T-helper 17 cell (primary cell): ENCODE measurements around the gene NKD2. TPM values are rescaled to one million over a fixed set of nuclear protein-coding genes. Genes with fewer than 3 reads are reported as not detected.

Experiments
- ATAC-seq: fragments of 150-1000 bp; cut with Tn5 transposase; 2 replicates; pipeline ENCODE4 v1.10.0; 2021; ENCODE audit warnings: mild to moderate bottlenecking, moderate library complexity
- DNase-seq, 3 donors: peaks; one replicate each; pipeline versions ENCODE4 v3.0.0 to v3.0.0-alpha.2; 2020 to 2021
- H3K9me3 ChIP-seq: one replicate; pipeline ENCODE4 v1.7.0; 2013; ENCODE audit warnings: low read length, mild to moderate bottlenecking; ENCODE audit not compliant: control insufficient read depth, poor library complexity, severe bottlenecking
- H3K27ac Mint-ChIP-seq: one replicate; pipeline ENCODE4 v1.8.0; 2022; ENCODE audit warnings: mild to moderate bottlenecking, moderate library complexity, mixed read lengths
- H3K27me3 Mint-ChIP-seq: one replicate; pipeline ENCODE4 v1.8.0; 2022; ENCODE audit warnings: mixed read lengths
- H3K36me3 Mint-ChIP-seq: one replicate; pipeline ENCODE4 v1.8.0; 2022; ENCODE audit warnings: low read depth, mixed read lengths
- H3K4me1 Mint-ChIP-seq: one replicate; pipeline ENCODE4 v1.8.0; 2022; ENCODE audit warnings: mild to moderate bottlenecking, mixed read lengths
- H3K4me3 Mint-ChIP-seq: one replicate; pipeline ENCODE4 v1.8.0; 2022; ENCODE audit warnings: mild to moderate bottlenecking, moderate library complexity, mixed read lengths
- total RNA-seq, 4 donors: library from RNA in 2 of 4; stranded (reverse) in 2 of 4; gene quantifications; one replicate each; pipeline ENCODE4 v1.2.3 and lab custom pipeline; 2022 to 2026

Gene NKD2
- total RNA-seq, 2 donors from 2014 or later, result not detected

DNA sequence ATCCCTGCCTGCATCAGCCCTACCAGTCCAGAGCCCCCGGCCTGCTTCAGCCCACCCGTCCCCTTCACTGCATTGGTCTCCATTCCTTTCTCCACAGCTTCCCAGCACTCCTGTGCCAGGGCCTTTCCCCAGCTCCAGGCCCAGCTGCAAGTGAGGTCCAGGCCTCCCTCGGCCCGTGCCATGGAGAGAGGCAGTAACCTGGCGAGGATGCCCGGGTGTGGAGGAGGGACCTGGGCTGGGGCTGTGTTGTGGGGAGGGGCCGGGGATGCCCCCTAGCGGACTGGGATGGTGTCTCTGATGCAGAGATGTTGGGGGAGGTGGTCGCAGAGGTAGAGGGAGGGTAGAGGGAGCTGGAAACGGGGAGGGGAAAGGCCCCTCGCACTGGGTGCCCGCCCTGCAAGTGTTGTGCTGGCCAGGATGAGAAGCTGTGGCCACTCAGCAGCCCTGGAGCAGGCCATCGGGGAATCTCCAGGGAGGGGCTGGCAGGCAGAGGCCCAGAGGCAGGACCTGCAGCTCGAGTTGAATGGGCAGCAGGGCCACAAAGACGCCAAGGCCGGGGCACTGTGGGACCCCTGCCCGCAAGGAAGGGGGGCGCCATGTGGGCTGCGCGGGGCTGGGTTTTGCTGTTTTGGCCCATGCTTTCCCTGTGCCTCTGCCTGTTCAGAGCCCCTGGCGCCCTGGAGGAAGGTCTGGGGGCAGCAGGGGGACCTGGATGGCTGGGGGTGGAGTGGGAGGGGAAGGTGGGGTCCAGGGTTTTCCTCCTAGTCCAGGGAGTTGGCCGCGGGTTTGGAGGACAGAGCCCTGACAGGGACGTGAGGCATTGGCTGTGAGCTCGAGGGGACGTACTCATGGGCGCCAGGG is 26.0 kb upstream of the NKD2 start:
- peaks cover 34% of the 10 kb centered on the region for H3K27me3 Mint-ChIP-seq
- H3K4me3 Mint-ChIP-seq, result no peak overlapping the region
- ATAC-seq, result no peak
- no peak for DNase-seq
- peaks cover 6% of the 10 kb centered on the region for H3K4me1 Mint-ChIP-seq
- H3K36me3 Mint-ChIP-seq, result peaks cover 2% of the 10 kb centered on the region
- H3K9me3 ChIP-seq, result no peaks in the 10 kb centered on the region
- H3K27ac Mint-ChIP-seq, result no peak overlapping the region

DNA sequence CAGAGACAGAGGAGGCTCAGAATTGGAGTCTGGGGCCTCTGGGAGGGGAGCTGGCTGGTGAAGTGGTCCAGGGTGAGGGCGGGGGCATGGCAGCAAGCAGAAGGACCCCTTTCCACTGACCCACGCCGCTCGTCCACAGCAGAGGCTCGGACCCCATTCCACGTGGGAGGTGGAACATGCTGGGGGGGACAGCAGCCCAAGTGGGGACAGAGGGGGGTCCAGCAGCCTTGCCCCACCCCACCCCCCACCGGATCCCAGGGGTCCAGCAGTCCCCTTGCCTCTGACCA is 25.4 kb upstream of the NKD2 start:
- ATAC-seq, result no peak
- Mint-ChIP-seq H3K4me1 (peaks cover 6% of the 10 kb centered on the region), H3K4me3 (no peak overlapping the region), H3K36me3 (peaks cover 2% of the 10 kb centered on the region), H3K27ac (no peak overlapping the region), H3K27me3 (peaks cover 33% of the 10 kb centered on the region)
- no peak for DNase-seq
- no peaks in the 10 kb centered on the region for H3K9me3 ChIP-seq

DNA sequence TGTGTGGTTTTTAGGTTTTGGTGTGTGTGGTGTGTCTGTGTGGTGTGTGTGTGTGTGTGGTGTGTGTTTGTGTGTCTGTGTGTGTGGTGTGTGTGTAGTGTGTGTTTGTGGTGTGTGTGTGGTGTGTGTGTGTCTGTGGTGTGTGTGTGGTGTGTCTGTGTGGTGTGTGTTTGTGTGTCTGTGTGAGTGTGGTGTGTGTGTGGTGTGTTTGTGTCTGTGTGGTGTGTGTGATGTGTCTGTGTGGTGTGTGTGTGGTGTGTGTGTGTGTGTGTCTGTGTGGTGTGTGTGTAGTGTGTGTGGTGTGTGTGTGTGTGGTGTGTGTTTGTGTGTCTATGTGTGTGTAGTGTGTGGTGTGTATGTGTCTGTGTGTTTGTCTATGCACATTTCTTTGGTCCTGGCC is 25.0 kb upstream of the NKD2 start:
- ATAC-seq (no peak), DNase-seq (no peak)
- peaks cover 33% of the 10 kb centered on the region for H3K27me3 Mint-ChIP-seq
- H3K4me1 Mint-ChIP-seq, result peaks cover 6% of the 10 kb centered on the region
- no peaks in the 10 kb centered on the region for H3K9me3 ChIP-seq
- peaks cover 2% of the 10 kb centered on the region for H3K36me3 Mint-ChIP-seq
- no peak overlapping the region for H3K4me3 Mint-ChIP-seq
- no peak overlapping the region for H3K27ac Mint-ChIP-seq

DNA sequence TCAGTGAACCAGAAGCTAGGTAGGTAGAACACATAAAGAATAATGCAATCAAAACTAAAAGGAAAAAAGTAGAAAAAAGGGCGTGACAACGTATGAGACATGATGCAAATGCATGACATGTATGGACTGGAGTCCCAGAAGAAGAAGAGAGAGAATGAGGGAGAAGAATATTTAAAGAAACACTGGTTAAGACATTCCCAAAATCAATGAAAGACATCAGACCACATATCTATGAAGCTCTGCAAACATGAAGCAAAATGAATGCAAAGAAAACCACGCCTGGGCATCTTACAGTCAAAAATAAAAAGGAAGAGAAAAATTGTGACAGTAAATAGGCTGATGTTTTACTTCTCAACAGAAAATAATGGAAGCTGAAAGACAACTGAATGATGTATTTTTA is 23.8 kb upstream of the NKD2 start:
- peaks cover 2% of the 10 kb centered on the region for H3K36me3 Mint-ChIP-seq
- H3K27ac Mint-ChIP-seq, result no peak overlapping the region
- no peaks in the 10 kb centered on the region for H3K9me3 ChIP-seq
- ATAC-seq, result no peak
- peaks cover 32% of the 10 kb centered on the region for H3K27me3 Mint-ChIP-seq
- H3K4me3 Mint-ChIP-seq, result no peak overlapping the region
- no peak for DNase-seq
- peaks cover 4% of the 10 kb centered on the region for H3K4me1 Mint-ChIP-seq

DNA sequence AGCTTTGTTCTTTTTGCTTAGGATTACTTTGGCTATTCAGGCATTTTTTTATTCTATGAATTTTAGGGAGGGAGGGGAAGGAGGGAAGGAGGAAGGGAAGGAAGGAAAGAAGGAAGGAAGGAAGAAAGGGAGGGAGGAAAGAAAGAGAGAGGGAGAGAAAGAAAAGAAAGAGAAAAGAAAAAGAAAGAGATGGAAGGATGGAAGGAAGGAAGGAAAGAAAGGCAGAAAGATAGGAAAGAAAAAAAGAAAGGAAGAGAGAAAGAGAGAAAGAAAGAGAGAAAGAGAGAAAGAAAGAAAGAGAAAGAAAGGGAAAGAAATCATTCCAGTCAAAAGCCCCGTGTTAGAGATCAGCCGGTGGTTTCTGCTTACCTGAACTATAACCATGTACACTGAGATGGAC is 20.8 kb upstream of the NKD2 start:
- H3K36me3 Mint-ChIP-seq, result peaks cover 2% of the 10 kb centered on the region
- H3K27ac Mint-ChIP-seq, result no peak overlapping the region
- H3K27me3 Mint-ChIP-seq, result peaks cover 54% of the 10 kb centered on the region
- DNase-seq (no peak), ATAC-seq (no peak)
- H3K4me3 Mint-ChIP-seq, result no peak overlapping the region
- peaks cover 4% of the 10 kb centered on the region for H3K4me1 Mint-ChIP-seq
- H3K9me3 ChIP-seq, result no peaks in the 10 kb centered on the region

DNA sequence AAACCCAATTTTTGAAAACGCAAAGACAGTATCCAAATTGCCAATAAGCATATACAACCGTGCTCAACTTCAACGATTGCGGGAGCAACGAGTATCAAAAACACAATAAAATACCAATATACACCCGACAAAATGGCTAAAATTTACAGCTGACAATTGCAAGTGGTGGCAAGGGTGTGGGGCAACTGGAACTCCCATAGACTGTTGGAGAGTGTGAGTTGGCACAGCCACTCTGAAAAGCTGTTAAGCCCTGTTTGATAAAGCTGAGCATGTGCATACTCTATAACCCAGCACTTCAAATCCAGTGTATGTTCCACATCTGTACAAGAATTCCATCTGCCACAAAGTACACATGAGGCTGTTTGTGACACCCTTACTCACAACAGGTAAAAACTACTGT is 20.3 kb upstream of the NKD2 start:
- Mint-ChIP-seq H3K4me1 (peaks cover 4% of the 10 kb centered on the region), H3K27ac (no peak overlapping the region), H3K4me3 (no peak overlapping the region), H3K27me3 (peaks cover 52% of the 10 kb centered on the region), H3K36me3 (peaks cover 2% of the 10 kb centered on the region)
- ATAC-seq (no peak), DNase-seq (no peak)
- H3K9me3 ChIP-seq, result no peaks in the 10 kb centered on the region

DNA sequence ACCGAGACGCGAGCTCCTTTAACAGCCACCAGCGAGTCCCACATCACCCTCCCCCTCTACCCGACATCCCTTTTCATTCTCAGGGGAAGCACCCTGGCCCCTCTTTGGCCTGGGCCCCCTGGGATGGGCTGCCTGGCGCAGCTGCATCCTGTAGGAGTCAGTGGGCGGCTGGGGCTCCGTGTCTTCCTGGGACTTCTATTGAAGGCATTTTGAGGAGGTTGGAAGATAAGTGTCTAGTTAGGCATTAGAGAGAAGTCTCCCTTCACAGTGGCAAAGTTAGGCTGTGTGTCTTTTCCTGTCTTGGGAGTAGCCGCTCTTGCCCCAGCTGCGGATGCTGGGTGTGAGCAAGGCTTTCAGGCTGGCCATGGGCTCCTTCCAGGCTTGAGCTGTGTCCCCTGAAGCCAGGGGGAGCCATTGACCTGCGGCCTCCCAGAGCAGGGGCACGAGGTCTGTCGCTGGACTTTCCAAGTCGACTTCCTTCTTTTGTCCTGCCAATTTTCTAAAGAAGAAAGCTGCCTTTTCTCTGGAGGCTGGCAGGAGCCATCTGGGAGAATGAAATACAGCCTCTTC is 18.6 kb upstream of the NKD2 start:
- no peaks in the 10 kb centered on the region for H3K4me1 Mint-ChIP-seq
- H3K36me3 Mint-ChIP-seq, result no peaks in the 10 kb centered on the region
- no peaks in the 10 kb centered on the region for H3K9me3 ChIP-seq
- DNase-seq (no peak), ATAC-seq (no peak)
- no peak overlapping the region for H3K27ac Mint-ChIP-seq
- no peak overlapping the region for H3K4me3 Mint-ChIP-seq
- peaks cover 44% of the 10 kb centered on the region for H3K27me3 Mint-ChIP-seq

DNA sequence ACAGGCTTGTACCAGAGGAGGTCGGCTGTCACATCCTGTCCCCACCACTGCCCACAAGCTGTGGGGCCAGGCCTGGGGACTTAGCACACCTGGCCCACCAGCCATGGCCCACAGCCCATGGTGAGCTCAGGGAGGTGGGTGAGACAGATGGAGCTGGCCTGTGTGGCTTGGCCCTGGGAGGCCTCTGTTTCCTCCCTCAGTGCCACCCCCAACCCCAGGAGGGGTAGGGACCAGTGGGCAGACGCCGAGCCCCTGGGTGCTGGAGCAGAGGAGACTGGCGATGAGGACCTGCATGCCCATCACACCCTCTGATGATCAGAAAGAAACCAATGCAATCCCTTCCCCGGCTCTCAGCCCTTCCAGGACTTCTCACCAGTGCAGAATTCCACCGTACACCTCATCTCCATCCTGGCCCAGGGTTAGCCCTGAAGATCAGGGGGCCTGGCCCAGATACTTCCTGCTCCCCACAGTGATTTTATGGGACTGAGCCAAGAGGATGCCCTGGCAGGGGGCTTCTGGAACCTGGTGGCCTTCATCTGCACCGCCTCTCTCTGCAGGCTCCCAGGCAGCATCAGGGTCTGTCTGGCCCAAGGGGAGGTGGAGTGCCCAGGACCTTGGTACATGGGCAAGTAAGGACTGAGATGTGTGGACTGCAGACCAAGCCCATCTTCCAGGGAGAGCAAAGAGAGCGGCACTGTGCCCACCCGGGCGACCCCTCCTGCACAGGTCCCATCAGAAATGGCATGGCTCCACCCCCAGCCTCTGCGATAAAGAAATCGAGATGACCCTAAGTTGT is 16.9 kb upstream of the NKD2 start:
- no peaks in the 10 kb centered on the region for H3K36me3 Mint-ChIP-seq
- no peak overlapping the region for H3K4me3 Mint-ChIP-seq
- ATAC-seq (no peak), DNase-seq (no peak)
- peaks cover 36% of the 10 kb centered on the region for H3K27me3 Mint-ChIP-seq
- H3K9me3 ChIP-seq, result no peaks in the 10 kb centered on the region
- H3K27ac Mint-ChIP-seq, result no peak overlapping the region
- peaks cover under 1% of the 10 kb centered on the region for H3K4me1 Mint-ChIP-seq

DNA sequence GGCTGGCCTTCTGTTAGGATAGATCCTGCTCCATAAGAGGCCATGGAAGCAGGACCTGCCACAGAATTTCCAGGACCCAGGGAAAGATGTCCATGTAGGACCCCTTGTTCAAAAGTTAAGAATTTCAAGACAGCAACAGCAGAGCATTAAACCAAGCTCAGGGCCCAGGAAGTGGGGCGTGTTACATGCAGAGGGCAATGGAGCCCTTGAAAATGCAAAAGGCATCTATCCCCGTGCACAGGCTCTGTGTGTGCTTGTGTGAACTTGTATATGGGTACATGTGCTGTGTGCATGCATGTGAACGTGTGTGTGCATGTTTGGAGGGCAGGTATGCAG is 14.4 kb upstream of the NKD2 start:
- DNase-seq (no peak), ATAC-seq (no peak)
- peaks cover 8% of the 10 kb centered on the region for H3K4me1 Mint-ChIP-seq
- no peak overlapping the region for H3K4me3 Mint-ChIP-seq
- H3K27me3 Mint-ChIP-seq, result peaks cover 29% of the 10 kb centered on the region
- H3K36me3 Mint-ChIP-seq, result no peaks in the 10 kb centered on the region
- H3K9me3 ChIP-seq, result no peaks in the 10 kb centered on the region
- H3K27ac Mint-ChIP-seq, result no peak overlapping the region

DNA sequence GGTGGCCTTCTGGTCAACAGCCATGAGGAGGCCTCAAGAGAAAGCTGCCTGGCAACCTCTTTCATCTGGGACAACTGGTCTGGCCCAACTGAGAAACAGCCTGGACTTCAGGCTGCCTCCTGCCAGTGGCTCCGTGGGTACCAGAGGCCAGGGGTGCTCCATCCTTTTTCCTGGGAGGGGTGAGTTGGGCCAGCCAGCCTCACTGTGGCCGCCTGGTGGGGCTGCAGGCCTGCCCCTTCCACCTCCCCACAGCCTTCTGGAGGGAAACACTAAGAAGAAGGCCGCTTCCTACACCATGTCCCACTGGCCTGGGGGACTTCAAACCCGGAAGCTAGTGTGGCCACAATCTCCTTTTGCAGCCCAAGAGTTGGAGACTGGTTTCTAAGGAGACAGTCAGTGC is 13.8 kb upstream of the NKD2 start:
- Mint-ChIP-seq H3K4me1 (peaks cover 8% of the 10 kb centered on the region), H3K27ac (no peak overlapping the region), H3K36me3 (no peaks in the 10 kb centered on the region), H3K27me3 (peaks cover 26% of the 10 kb centered on the region), H3K4me3 (no peak overlapping the region)
- ATAC-seq, result no peak
- DNase-seq, result no peak
- H3K9me3 ChIP-seq, result no peaks in the 10 kb centered on the region

DNA sequence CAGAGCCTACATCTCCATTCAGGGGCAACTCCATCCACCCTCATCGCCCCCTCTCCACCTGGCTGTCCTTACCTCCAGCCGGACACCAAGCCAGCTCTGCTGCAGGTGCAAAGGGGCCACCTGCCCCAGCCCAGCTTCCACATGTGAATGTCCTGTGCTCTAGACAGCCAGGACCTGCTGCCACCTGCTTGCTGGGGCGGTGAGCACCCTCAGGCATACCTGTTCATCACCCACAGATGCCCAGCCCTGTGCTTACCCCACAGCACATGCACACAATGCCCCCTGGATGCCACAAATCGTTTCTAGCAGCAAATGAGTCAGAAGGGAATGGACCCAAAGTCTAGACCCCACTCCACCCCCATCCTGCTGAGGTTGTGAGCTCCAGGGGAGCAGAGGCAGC is 13.3 kb upstream of the NKD2 start:
- Mint-ChIP-seq H3K4me3 (no peak overlapping the region), H3K36me3 (no peaks in the 10 kb centered on the region), H3K27me3 (peaks cover 21% of the 10 kb centered on the region), H3K4me1 (peaks cover 8% of the 10 kb centered on the region), H3K27ac (no peak overlapping the region)
- no peaks in the 10 kb centered on the region for H3K9me3 ChIP-seq
- ATAC-seq, result no peak
- no peak for DNase-seq

DNA sequence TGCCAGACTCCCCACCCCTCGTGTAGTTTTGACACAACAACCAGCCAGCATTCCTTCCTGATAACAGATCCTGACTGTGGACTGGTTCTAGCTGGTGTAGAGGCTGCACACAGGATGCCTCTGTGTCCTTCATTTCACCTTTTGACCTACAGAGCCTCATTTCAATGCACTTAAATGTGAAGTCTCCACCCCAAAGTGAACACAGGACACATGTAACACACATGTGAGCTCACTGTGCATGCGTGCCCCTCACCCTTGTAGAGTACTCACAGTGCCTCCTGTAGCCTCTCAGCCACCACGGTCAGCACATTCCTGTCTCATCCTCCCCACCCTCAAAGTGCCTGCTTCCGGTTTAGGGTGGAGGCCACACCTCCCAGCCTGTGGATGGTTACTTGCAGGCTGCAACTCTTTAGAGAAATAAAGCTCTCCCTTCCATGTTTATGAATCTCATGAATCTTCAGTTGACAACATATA is 11.6 kb upstream of the NKD2 start:
- peak overlapping the region; percentile 29 for H3K27ac Mint-ChIP-seq
- peak overlapping the region; percentile 47 for H3K4me3 Mint-ChIP-seq
- no peaks in the 10 kb centered on the region for H3K36me3 Mint-ChIP-seq

DNA sequence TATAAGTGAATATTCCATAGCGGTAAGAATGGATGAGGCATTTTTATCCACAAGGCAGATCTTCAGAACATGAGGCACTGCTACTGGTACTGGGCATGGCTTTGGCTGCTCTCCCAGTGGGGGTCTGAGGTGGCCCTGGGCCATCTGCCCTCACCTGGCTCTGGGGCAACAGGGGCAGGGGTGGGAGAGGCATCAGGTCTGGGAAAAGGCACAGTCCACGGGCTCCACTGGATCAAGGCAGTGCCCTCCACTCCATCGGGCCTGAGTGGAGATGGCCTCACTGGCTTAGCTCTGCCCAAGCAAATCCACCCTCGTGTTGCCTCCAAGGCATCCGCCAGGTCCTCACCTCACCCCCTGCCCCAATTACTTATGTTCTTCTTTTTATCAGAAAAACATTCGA is 10.9 kb upstream of the NKD2 start:
- no peaks in the 10 kb centered on the region for H3K9me3 ChIP-seq
- ATAC-seq (no peak), DNase-seq (no peak)
- H3K4me3 Mint-ChIP-seq, result no peak overlapping the region
- H3K36me3 Mint-ChIP-seq, result no peaks in the 10 kb centered on the region
- peaks cover 8% of the 10 kb centered on the region for H3K4me1 Mint-ChIP-seq
- no peak overlapping the region for H3K27ac Mint-ChIP-seq
- H3K27me3 Mint-ChIP-seq, result peaks cover 5% of the 10 kb centered on the region

More for the DNA sequence above, 11.6 kb upstream of the NKD2 start:
- no peaks in the 10 kb centered on the region for H3K9me3 ChIP-seq
- Mint-ChIP-seq H3K27me3 (peaks cover 10% of the 10 kb centered on the region), H3K4me1 (peaks cover 8% of the 10 kb centered on the region)
- ATAC-seq (peak; percentile 36), DNase-seq (no peak)
